Measurements from ENCODE around the gene CDK17. TPM values are rescaled to one million over a fixed set of nuclear protein-coding genes. Genes with fewer than 3 reads are reported as not detected.

The CDK17 gene
- total and polyA plus RNA-seq, 9 of the 15 experiments (the other 6 are each of a cell fraction or from before 2014, with no cell fraction given), result 4.8 to 39.3 (median 21.6) TPM

DNA sequence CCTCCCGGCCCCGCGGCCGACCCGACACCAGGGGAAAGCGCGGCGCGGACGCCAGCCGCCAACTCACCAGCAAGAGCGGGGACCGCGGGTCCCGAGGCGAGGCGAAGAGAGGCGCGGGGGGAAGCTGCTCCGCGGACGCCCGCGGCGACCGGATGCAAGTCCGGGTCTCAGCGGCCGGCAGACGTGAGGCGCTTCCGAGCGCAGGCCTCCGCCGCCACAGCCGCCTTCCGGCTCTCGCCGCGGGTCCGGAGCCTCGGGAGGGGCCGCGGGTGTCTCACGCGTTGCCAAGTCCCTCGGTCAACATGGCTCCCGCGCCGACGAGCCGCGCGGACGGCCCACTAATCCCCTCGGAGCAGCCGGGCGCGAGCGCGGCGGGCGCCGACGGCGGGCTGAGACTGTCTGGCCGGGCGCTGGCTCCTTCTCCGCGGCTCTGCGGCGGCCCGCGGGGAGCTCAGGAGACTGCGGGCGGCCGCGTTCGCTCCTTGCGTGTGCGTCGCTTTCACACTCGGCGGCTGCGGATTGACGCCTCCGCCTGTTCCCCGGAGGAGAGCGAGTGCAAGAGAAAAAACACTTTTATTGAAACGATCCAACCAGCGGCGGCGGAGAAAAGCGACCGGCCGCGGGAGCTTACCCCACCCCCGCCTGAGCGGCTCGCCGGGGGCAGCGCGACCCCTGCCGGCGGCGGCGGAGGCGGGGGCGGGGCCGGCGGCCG, at the start of gene CDK17 (continued):
- TF ChIP-seq, protein P1, sequence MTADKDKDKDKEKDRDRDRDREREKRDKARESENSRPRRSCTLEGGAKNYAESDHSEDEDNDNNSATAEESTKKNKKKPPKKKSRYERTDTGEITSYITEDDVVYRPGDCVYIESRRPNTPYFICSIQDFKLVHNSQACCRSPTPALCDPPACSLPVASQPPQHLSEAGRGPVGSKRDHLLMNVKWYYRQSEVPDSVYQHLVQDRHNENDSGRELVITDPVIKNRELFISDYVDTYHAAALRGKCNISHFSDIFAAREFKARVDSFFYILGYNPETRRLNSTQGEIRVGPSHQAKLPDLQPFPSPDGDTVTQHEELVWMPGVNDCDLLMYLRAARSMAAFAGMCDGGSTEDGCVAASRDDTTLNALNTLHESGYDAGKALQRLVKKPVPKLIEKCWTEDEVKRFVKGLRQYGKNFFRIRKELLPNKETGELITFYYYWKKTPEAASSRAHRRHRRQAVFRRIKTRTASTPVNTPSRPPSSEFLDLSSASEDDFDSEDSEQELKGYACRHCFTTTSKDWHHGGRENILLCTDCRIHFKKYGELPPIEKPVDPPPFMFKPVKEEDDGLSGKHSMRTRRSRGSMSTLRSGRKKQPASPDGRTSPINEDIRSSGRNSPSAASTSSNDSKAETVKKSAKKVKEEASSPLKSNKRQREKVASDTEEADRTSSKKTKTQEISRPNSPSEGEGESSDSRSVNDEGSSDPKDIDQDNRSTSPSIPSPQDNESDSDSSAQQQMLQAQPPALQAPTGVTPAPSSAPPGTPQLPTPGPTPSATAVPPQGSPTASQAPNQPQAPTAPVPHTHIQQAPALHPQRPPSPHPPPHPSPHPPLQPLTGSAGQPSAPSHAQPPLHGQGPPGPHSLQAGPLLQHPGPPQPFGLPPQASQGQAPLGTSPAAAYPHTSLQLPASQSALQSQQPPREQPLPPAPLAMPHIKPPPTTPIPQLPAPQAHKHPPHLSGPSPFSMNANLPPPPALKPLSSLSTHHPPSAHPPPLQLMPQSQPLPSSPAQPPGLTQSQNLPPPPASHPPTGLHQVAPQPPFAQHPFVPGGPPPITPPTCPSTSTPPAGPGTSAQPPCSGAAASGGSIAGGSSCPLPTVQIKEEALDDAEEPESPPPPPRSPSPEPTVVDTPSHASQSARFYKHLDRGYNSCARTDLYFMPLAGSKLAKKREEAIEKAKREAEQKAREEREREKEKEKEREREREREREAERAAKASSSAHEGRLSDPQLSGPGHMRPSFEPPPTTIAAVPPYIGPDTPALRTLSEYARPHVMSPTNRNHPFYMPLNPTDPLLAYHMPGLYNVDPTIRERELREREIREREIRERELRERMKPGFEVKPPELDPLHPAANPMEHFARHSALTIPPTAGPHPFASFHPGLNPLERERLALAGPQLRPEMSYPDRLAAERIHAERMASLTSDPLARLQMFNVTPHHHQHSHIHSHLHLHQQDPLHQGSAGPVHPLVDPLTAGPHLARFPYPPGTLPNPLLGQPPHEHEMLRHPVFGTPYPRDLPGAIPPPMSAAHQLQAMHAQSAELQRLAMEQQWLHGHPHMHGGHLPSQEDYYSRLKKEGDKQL (CRISPR knock-in tag; IDR thresholded peaks at IDR 0.05; ENCODE audit: borderline replicate concordance), result no peak
- TF ChIP-seq CXXC5 (CRISPR knock-in tag; IDR thresholded peaks at IDR 0.05) (peak; percentile 87), HDAC3 (IDR thresholded peaks at IDR 0.05; ENCODE audit: borderline replicate concordance, partially characterized antibody) (no peak), SIN3B (IDR thresholded peaks at IDR 0.05; ENCODE audit: low read depth) (peak; percentile 68), MEIS2 (IDR thresholded peaks at IDR 0.05; ENCODE audit: partially characterized antibody) (no peak), CAMTA2 (CRISPR knock-in tag; conservative IDR thresholded peaks at IDR 0.05) (no peak)
- TF ChIP-seq, protein P2, sequence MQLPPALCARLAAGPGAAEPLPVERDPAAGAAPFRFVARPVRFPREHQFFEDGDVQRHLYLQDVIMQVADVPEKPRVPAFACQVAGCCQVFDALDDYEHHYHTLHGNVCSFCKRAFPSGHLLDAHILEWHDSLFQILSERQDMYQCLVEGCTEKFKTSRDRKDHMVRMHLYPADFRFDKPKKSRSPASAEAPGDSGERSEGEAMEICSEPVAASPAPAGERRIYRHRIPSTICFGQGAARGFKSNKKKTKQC (CRISPR knock-in tag; IDR thresholded peaks at IDR 0.05), result no peak
- TF ChIP-seq, protein P3, sequence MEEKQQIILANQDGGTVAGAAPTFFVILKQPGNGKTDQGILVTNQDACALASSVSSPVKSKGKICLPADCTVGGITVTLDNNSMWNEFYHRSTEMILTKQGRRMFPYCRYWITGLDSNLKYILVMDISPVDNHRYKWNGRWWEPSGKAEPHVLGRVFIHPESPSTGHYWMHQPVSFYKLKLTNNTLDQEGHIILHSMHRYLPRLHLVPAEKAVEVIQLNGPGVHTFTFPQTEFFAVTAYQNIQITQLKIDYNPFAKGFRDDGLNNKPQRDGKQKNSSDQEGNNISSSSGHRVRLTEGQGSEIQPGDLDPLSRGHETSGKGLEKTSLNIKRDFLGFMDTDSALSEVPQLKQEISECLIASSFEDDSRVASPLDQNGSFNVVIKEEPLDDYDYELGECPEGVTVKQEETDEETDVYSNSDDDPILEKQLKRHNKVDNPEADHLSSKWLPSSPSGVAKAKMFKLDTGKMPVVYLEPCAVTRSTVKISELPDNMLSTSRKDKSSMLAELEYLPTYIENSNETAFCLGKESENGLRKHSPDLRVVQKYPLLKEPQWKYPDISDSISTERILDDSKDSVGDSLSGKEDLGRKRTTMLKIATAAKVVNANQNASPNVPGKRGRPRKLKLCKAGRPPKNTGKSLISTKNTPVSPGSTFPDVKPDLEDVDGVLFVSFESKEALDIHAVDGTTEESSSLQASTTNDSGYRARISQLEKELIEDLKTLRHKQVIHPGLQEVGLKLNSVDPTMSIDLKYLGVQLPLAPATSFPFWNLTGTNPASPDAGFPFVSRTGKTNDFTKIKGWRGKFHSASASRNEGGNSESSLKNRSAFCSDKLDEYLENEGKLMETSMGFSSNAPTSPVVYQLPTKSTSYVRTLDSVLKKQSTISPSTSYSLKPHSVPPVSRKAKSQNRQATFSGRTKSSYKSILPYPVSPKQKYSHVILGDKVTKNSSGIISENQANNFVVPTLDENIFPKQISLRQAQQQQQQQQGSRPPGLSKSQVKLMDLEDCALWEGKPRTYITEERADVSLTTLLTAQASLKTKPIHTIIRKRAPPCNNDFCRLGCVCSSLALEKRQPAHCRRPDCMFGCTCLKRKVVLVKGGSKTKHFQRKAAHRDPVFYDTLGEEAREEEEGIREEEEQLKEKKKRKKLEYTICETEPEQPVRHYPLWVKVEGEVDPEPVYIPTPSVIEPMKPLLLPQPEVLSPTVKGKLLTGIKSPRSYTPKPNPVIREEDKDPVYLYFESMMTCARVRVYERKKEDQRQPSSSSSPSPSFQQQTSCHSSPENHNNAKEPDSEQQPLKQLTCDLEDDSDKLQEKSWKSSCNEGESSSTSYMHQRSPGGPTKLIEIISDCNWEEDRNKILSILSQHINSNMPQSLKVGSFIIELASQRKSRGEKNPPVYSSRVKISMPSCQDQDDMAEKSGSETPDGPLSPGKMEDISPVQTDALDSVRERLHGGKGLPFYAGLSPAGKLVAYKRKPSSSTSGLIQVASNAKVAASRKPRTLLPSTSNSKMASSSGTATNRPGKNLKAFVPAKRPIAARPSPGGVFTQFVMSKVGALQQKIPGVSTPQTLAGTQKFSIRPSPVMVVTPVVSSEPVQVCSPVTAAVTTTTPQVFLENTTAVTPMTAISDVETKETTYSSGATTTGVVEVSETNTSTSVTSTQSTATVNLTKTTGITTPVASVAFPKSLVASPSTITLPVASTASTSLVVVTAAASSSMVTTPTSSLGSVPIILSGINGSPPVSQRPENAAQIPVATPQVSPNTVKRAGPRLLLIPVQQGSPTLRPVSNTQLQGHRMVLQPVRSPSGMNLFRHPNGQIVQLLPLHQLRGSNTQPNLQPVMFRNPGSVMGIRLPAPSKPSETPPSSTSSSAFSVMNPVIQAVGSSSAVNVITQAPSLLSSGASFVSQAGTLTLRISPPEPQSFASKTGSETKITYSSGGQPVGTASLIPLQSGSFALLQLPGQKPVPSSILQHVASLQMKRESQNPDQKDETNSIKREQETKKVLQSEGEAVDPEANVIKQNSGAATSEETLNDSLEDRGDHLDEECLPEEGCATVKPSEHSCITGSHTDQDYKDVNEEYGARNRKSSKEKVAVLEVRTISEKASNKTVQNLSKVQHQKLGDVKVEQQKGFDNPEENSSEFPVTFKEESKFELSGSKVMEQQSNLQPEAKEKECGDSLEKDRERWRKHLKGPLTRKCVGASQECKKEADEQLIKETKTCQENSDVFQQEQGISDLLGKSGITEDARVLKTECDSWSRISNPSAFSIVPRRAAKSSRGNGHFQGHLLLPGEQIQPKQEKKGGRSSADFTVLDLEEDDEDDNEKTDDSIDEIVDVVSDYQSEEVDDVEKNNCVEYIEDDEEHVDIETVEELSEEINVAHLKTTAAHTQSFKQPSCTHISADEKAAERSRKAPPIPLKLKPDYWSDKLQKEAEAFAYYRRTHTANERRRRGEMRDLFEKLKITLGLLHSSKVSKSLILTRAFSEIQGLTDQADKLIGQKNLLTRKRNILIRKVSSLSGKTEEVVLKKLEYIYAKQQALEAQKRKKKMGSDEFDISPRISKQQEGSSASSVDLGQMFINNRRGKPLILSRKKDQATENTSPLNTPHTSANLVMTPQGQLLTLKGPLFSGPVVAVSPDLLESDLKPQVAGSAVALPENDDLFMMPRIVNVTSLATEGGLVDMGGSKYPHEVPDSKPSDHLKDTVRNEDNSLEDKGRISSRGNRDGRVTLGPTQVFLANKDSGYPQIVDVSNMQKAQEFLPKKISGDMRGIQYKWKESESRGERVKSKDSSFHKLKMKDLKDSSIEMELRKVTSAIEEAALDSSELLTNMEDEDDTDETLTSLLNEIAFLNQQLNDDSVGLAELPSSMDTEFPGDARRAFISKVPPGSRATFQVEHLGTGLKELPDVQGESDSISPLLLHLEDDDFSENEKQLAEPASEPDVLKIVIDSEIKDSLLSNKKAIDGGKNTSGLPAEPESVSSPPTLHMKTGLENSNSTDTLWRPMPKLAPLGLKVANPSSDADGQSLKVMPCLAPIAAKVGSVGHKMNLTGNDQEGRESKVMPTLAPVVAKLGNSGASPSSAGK (IDR thresholded peaks at IDR 0.05), result no peak

Measured in K562 (cell line).